Measurements from ENCODE around the gene TEX47. TPM values are rescaled to one million over a fixed set of nuclear protein-coding genes. Genes with fewer than 3 reads are reported as not detected.

The TEX47 gene
- total and polyA plus RNA-seq, 2 donors (not counting 1 experiment from before 2014, with no cell fraction given) = not detected

DNA sequence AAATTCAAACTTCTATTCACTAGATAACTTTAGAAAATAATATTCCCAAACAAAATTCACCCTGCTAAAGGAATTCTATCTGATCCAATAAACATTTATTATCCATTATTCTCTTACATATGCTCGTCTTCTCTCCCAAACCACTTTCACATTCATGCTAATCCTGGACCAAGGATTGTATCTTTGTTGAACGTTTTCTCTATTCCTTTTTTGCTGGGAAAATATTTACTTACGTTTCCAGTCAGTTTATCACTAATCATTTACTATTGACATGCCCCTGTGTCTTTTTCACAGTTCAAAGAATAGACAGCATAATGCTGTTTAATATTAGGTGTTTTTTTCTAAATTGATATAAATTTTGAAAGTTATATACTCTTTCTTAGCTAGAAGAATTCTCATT is 3.2 kb downstream of the TEX47 start:
- Histone ChIP-seq H3K4me3 (ENCODE audit: control extremely low read depth in 1 of 5, extremely low read depth in 1 of 5, insufficient read depth in 1 of 5, low read depth in 2 of 5, low read length in 4 of 5) (no peak overlapping the region), H3K4me1 (ENCODE audit: control insufficient read depth in 2 of 2, insufficient read depth in 2 of 2, low read length in 2 of 2) (no peaks in the 10 kb centered on the region), H3K36me3 (replicated peaks in 1 of 2; ENCODE audit: control extremely low read depth in 1 of 2, control insufficient read depth in 1 of 2, extremely low read depth in 1 of 2, insufficient read depth in 2 of 2, low read length in 1 of 2) (no peaks in the 10 kb centered on the region), H4K20me1 (ENCODE audit: control insufficient read depth, insufficient read depth, low read length, poor library complexity, severe bottlenecking) (no peaks in the 10 kb centered on the region), H3K79me2 (ENCODE audit: control insufficient read depth, insufficient read depth, low read length) (no peaks in the 10 kb centered on the region), H3K27ac (ENCODE audit: low read length in 2 of 2) (no peak overlapping the region), H3K27me3 (replicated peaks in 1 of 4; ENCODE audit: control extremely low read depth in 1 of 4, control insufficient read depth in 3 of 4, insufficient read depth in 4 of 4, low read length in 3 of 4) (no peaks in the 10 kb centered on the region), H2AFZ (ENCODE audit: insufficient read depth, low read depth, low read length, poor library complexity, severe bottlenecking) (no peak overlapping the region), H3K4me2 (replicated peaks; ENCODE audit: low read depth, low read length, poor library complexity, severe bottlenecking) (no peak overlapping the region), H3K9ac (ENCODE audit: low read length) (no peak overlapping the region), H3K9me3 (ENCODE audit: control extremely low read depth in 1 of 3, control insufficient read depth in 2 of 3, insufficient read depth in 1 of 3, low read length in 2 of 3) (no peaks in the 10 kb centered on the region)
- ChIA-PET CTCF (no interaction called here), POLR2A (no interaction called here)
- H3K4me3 Mint-ChIP-seq = no peak overlapping the region
- 80% methylated on average over 1 of the region's 3 CpGs for WGBS (ENCODE audit: insufficient coverage)
- no peaks in the 10 kb centered on the region for H3K4me1 Mint-ChIP-seq
- intact Hi-C loops (cut with micrococcal nuclease) = no loop called here
- no peak for TF ChIP-seq EZH2 (IDR thresholded peaks at IDR 0.05; ENCODE audit: borderline replicate concordance, insufficient read depth, low read depth, low read length, poor library complexity, severe bottlenecking)
- TF ChIP-seq, protein P1, sequence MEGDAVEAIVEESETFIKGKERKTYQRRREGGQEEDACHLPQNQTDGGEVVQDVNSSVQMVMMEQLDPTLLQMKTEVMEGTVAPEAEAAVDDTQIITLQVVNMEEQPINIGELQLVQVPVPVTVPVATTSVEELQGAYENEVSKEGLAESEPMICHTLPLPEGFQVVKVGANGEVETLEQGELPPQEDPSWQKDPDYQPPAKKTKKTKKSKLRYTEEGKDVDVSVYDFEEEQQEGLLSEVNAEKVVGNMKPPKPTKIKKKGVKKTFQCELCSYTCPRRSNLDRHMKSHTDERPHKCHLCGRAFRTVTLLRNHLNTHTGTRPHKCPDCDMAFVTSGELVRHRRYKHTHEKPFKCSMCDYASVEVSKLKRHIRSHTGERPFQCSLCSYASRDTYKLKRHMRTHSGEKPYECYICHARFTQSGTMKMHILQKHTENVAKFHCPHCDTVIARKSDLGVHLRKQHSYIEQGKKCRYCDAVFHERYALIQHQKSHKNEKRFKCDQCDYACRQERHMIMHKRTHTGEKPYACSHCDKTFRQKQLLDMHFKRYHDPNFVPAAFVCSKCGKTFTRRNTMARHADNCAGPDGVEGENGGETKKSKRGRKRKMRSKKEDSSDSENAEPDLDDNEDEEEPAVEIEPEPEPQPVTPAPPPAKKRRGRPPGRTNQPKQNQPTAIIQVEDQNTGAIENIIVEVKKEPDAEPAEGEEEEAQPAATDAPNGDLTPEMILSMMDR (IDR thresholded peaks at IDR 0.05) = no peak
- no peak for ATAC-seq (ENCODE audit: low read depth)
- H3K27me3 Mint-ChIP-seq = no peaks in the 10 kb centered on the region
- H3K9me3 Mint-ChIP-seq (ENCODE audit: insufficient read depth) = no peaks in the 10 kb centered on the region
- no peak overlapping the region for H3K27ac Mint-ChIP-seq
- DNase-seq = no peak

DNA sequence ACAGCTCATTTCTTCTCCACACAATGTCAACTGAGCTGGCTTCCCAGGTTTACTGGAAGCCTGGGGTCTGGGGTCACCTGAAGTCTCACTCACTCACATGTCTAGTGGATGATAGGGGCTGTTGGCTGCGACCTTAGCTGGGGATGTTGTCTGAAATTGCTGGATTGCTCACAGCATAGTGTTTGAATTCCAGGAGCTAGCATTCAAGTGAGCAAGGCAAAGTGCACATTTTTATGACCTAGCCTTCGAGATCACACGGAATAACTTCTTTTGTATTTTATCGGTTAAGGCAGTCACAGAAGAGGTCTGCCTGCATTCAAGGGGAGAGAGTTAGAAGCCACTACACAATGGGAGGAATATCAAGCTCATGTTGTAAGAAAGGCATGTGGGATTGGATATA is 3.6 kb downstream of the TEX47 start:
- Histone ChIP-seq H3K4me1 (ENCODE audit: control insufficient read depth in 2 of 2, insufficient read depth in 2 of 2, low read length in 2 of 2) (no peaks in the 10 kb centered on the region), H4K20me1 (ENCODE audit: control insufficient read depth, insufficient read depth, low read length, poor library complexity, severe bottlenecking) (no peaks in the 10 kb centered on the region), H3K36me3 (replicated peaks in 1 of 2; ENCODE audit: control extremely low read depth in 1 of 2, control insufficient read depth in 1 of 2, extremely low read depth in 1 of 2, insufficient read depth in 2 of 2, low read length in 1 of 2) (no peaks in the 10 kb centered on the region), H3K4me3 (ENCODE audit: control extremely low read depth in 1 of 5, extremely low read depth in 1 of 5, insufficient read depth in 1 of 5, low read depth in 2 of 5, low read length in 4 of 5) (no peak overlapping the region), H2AFZ (ENCODE audit: insufficient read depth, low read depth, low read length, poor library complexity, severe bottlenecking) (no peak overlapping the region), H3K9me3 (ENCODE audit: control extremely low read depth in 1 of 3, control insufficient read depth in 2 of 3, insufficient read depth in 1 of 3, low read length in 2 of 3) (no peaks in the 10 kb centered on the region), H3K27me3 (replicated peaks in 1 of 4; ENCODE audit: control extremely low read depth in 1 of 4, control insufficient read depth in 3 of 4, insufficient read depth in 4 of 4, low read length in 3 of 4) (no peaks in the 10 kb centered on the region), H3K79me2 (ENCODE audit: control insufficient read depth, insufficient read depth, low read length) (no peaks in the 10 kb centered on the region), H3K9ac (ENCODE audit: low read length) (no peak overlapping the region), H3K4me2 (replicated peaks; ENCODE audit: low read depth, low read length, poor library complexity, severe bottlenecking) (no peak overlapping the region), H3K27ac (ENCODE audit: low read length in 2 of 2) (no peak overlapping the region)
- 95% methylated on average over 3 of the region's 4 CpGs for WGBS (ENCODE audit: insufficient coverage)
- Mint-ChIP-seq H3K27me3 (no peaks in the 10 kb centered on the region), H3K4me3 (no peak overlapping the region), H3K27ac (no peak overlapping the region), H3K4me1 (no peaks in the 10 kb centered on the region), H3K9me3 (ENCODE audit: insufficient read depth) (no peaks in the 10 kb centered on the region)
- CTCF ChIA-PET = no interaction called here
- ATAC-seq (ENCODE audit: low read depth) (no peak), DNase-seq (no peak)
- no peak for TF ChIP-seq EZH2 (IDR thresholded peaks at IDR 0.05; ENCODE audit: borderline replicate concordance, insufficient read depth, low read depth, low read length, poor library complexity, severe bottlenecking)
- TF ChIP-seq, protein P1 (IDR thresholded peaks at IDR 0.05) = no peak
- intact Hi-C loops (cut with micrococcal nuclease) = no loop called here
- POLR2A ChIA-PET = no interaction called here
